Measurements from ENCODE around the gene LKAAEAR1. TPM values are rescaled to one million over a fixed set of nuclear protein-coding genes. Genes with fewer than 3 reads are reported as not detected.

LKAAEAR1 gene
- total RNA-seq, 2 donors from 2014 or later: not detected

DNA sequence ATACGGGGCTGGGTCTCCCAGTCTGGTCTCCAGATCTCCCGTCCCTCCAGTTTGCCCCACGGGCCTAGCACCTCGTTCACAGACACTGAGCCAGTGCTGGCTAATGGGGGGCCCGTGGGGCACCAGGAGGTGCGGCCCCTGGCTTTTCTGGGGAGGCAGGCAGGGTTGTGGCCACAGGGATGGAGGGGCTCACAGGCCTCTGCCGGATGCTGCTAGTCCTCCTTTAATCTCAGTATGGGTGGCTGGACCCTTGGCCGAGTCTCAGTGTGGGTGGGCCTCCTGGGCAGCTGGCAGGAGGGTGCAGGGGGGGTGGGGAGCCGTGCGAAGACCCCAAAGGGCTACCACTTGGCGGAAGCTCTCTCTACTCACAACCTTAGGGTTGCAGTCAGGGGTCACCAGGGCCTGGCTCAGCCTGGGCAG lies 33.2 kb downstream of the LKAAEAR1 start:
- H3K27me3 Mint-ChIP-seq (ENCODE audit: insufficient read depth): peaks cover 39% of the 10 kb centered on the region
- WGBS, 2 experiments (ENCODE audit: insufficient coverage in 1 of 2, insufficient read length in 1 of 2): 93 to 97% methylated on average over 9 to 11 of the region's 11 CpGs
- peaks cover 22% of the 10 kb centered on the region for H3K27me3 ChIP-seq (ENCODE audit: control insufficient read depth, insufficient read depth, low read length, poor library complexity, severe bottlenecking)

DNA sequence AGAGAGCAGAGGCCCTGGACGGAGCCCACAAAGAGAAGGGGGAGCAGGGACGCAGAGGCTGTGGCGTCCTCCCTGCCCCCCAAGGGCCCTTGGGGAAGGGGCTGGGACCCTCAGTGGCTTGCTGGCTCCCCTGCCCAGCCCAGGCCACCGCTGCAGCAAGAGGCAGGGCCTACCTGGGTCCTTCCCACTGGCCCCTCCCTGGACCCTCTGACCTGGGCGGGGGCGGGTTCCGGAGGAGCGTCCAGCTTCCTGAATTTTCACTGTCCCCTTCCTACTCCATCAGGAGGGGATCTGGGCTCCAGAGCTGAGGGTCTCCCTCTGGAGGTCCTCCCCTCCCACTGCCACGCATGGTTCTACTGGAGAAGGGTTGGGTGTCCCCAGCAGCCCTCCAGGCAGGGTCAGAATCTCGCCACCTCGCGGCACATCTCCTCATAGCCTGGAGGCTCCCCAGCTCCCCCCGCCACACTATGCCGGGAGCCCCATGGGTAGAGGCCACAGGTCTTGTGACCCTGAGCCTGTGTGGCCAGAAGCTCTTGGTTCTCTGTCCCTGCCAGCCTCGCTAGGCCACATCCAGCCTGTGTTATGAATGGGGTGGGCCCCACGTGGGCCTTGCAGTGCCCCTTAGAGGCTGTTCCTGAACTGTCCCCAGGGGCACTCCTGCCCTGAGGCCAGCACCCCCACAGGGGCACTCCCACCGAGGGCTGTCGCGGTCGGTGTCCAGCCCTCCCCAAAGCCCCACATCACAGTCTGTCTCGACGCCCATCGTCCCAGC lies 33.8 kb downstream of the LKAAEAR1 start:
- H3K27ac Mint-ChIP-seq: no peak overlapping the region
- H3K27ac ChIP-seq (ENCODE audit: low read depth, low read length): no peak overlapping the region

More for the DNA sequence above, 33.2 kb downstream of the LKAAEAR1 start:
- H3K4me1 ChIP-seq (ENCODE audit: control insufficient read depth, insufficient read depth, low read length): peaks cover 20% of the 10 kb centered on the region
- no peak overlapping the region for H3K4me3 ChIP-seq (ENCODE audit: low read length)
- peaks cover 18% of the 10 kb centered on the region for H3K4me1 Mint-ChIP-seq
- H3K9ac ChIP-seq (ENCODE audit: extremely low read depth, low read length, poor library complexity, severe bottlenecking): no peak overlapping the region
- no peaks in the 10 kb centered on the region for H3K36me3 ChIP-seq (ENCODE audit: control insufficient read depth, insufficient read depth, low read length)
- TF ChIP-seq, protein P1, sequence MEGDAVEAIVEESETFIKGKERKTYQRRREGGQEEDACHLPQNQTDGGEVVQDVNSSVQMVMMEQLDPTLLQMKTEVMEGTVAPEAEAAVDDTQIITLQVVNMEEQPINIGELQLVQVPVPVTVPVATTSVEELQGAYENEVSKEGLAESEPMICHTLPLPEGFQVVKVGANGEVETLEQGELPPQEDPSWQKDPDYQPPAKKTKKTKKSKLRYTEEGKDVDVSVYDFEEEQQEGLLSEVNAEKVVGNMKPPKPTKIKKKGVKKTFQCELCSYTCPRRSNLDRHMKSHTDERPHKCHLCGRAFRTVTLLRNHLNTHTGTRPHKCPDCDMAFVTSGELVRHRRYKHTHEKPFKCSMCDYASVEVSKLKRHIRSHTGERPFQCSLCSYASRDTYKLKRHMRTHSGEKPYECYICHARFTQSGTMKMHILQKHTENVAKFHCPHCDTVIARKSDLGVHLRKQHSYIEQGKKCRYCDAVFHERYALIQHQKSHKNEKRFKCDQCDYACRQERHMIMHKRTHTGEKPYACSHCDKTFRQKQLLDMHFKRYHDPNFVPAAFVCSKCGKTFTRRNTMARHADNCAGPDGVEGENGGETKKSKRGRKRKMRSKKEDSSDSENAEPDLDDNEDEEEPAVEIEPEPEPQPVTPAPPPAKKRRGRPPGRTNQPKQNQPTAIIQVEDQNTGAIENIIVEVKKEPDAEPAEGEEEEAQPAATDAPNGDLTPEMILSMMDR (conservative IDR thresholded peaks at IDR 0.05): no peak
- H3K27ac Mint-ChIP-seq: no peak overlapping the region
- no peak overlapping the region for H3K27ac ChIP-seq (ENCODE audit: low read depth, low read length)
- no peaks in the 10 kb centered on the region for H3K9me3 ChIP-seq (ENCODE audit: control insufficient read depth, low read length)
- no peaks in the 10 kb centered on the region for H3K9me3 Mint-ChIP-seq
- DNase-seq: no peak
- no peaks in the 10 kb centered on the region for H3K36me3 Mint-ChIP-seq (ENCODE audit: low read depth)
- H3K4me3 Mint-ChIP-seq: no peak overlapping the region

DNA sequence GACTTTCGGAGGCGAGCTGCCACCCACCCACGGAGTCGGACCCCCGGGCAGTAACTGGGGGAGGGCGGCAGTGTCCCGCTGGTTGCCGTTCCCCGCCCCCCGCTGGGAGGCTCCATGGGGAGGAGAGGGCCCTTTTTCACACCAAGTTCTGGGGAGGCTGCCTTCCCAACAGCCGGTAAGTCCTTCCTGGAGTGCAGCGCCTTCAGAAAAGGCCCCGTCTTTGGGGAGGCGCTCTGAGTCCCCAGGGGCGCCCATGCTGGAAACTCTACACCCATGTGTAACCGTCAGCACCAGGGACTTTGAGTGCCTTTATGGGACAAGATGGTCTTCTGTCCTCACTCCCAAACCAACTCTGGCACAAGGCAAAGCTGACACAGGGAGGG lies 34.3 kb downstream of the LKAAEAR1 start:
- Mint-ChIP-seq H3K27me3 (ENCODE audit: insufficient read depth) (peaks cover 46% of the 10 kb centered on the region), H3K4me1 (peaks cover 26% of the 10 kb centered on the region), H3K36me3 (ENCODE audit: low read depth) (no peaks in the 10 kb centered on the region), H3K9me3 (no peaks in the 10 kb centered on the region), H3K27ac (no peak overlapping the region), H3K4me3 (peak overlapping the region; percentile 42)
- no peak overlapping the region for H3K27ac ChIP-seq (ENCODE audit: low read depth, low read length)
- H3K27me3 ChIP-seq (ENCODE audit: control insufficient read depth, insufficient read depth, low read length, poor library complexity, severe bottlenecking): peaks cover 22% of the 10 kb centered on the region
- H3K4me3 ChIP-seq (ENCODE audit: low read length): no peak overlapping the region
- WGBS, 2 experiments (ENCODE audit: insufficient coverage in 1 of 2, insufficient read length in 1 of 2): 50 to 89% methylated on average over 3 to 16 of the region's 16 CpGs
- no peaks in the 10 kb centered on the region for H3K9me3 ChIP-seq (ENCODE audit: control insufficient read depth, low read length)
- DNase-seq: no peak
- peaks cover 26% of the 10 kb centered on the region for H3K4me1 ChIP-seq (ENCODE audit: control insufficient read depth, insufficient read depth, low read length)
- no peaks in the 10 kb centered on the region for H3K36me3 ChIP-seq (ENCODE audit: control insufficient read depth, insufficient read depth, low read length)
- H3K9ac ChIP-seq (ENCODE audit: extremely low read depth, low read length, poor library complexity, severe bottlenecking): no peak overlapping the region
- TF ChIP-seq, protein P1 (conservative IDR thresholded peaks at IDR 0.05): no peak

More for the DNA sequence above, 33.8 kb downstream of the LKAAEAR1 start:
- no peak overlapping the region for H3K4me3 Mint-ChIP-seq
- WGBS, 2 experiments (ENCODE audit: insufficient coverage in 1 of 2, insufficient read length in 1 of 2): 89 to 92% methylated on average over 15 to 23 of the region's 23 CpGs
- no peaks in the 10 kb centered on the region for H3K9me3 Mint-ChIP-seq
- H3K36me3 ChIP-seq (ENCODE audit: control insufficient read depth, insufficient read depth, low read length): no peaks in the 10 kb centered on the region
- peak; percentile 73 for DNase-seq
- H3K4me3 ChIP-seq (ENCODE audit: low read length): no peak overlapping the region
- H3K27me3 Mint-ChIP-seq (ENCODE audit: insufficient read depth): peaks cover 44% of the 10 kb centered on the region
- no peak overlapping the region for H3K9ac ChIP-seq (ENCODE audit: extremely low read depth, low read length, poor library complexity, severe bottlenecking)
- no peaks in the 10 kb centered on the region for H3K36me3 Mint-ChIP-seq (ENCODE audit: low read depth)
- no peaks in the 10 kb centered on the region for H3K9me3 ChIP-seq (ENCODE audit: control insufficient read depth, low read length)
- peaks cover 22% of the 10 kb centered on the region for H3K27me3 ChIP-seq (ENCODE audit: control insufficient read depth, insufficient read depth, low read length, poor library complexity, severe bottlenecking)
- TF ChIP-seq, protein P1 (conservative IDR thresholded peaks at IDR 0.05): no peak
- peaks cover 24% of the 10 kb centered on the region for H3K4me1 Mint-ChIP-seq
- peaks cover 21% of the 10 kb centered on the region for H3K4me1 ChIP-seq (ENCODE audit: control insufficient read depth, insufficient read depth, low read length)
